HG03045 (cell line): ENCODE results near the gene GALNT17.
"Not testable (repeated sequence)": the region's sequence is repeated elsewhere in the genome, so short reads cannot be mapped to it uniquely, and the experiment has no call there.

Experiments
- ATAC-seq: cut with Tn5 transposase; IDR thresholded peaks from one replicate; pipeline ENCODE4 v1.9.1; 2021; ENCODE audit warnings: mild to moderate bottlenecking, moderate library complexity; ENCODE audit not compliant: unreplicated experiment

Gene GALNT17

DNA sequence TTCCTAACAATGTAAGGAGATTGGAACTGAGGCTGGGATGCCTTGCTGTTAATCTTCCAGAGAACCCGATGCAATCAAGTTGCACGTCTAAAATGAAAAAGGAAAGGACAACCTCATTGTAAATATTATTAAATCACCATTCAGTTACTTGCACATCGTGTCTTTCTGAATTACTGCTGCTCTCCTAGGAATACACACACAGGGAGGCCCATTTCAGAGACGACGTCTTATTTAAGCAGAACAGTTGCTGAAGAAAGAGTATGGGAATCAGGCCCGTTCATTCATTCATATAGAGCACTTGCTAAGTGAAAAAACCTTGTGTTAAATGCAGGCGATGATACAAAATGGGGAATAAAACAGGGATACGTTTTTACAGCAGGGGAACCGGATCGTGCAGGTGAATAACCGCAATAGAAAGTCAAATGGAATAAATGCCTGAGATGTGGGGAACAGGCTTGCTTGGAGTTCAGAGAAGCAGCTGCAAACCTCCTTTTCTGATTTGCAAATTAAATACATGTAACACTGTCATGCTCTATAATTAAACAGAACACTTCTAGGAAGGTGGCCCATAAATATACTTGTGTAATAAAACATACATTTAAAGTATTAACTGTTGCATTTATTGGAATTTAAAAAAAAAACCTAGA lies 409.9 kb downstream of the GALNT17 start:
- no peak for ATAC-seq

GRCh38 chr7:71543396-71543795 lies 411.5 kb downstream of the GALNT17 start:
- no peak for ATAC-seq

DNA sequence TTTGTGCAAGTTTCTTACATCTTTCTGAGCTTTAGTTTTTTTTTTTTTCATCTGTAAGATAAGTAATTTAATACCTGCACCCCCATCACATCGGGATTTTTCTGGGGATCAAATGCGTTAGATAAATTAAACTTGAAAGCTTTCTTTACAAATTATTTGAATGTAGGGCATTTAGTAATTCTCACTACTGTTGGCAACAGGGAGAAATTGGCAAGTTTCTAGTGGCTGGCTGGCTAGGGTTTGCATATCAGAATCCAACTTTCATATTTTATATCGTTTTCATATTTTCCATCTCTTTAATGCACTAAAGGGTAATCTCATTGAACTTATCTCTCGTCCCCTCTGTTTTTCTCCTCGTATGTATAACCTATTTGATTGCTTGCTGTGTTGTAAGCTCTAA lies 412.9 kb downstream of the GALNT17 start:
- no peak for ATAC-seq

DNA sequence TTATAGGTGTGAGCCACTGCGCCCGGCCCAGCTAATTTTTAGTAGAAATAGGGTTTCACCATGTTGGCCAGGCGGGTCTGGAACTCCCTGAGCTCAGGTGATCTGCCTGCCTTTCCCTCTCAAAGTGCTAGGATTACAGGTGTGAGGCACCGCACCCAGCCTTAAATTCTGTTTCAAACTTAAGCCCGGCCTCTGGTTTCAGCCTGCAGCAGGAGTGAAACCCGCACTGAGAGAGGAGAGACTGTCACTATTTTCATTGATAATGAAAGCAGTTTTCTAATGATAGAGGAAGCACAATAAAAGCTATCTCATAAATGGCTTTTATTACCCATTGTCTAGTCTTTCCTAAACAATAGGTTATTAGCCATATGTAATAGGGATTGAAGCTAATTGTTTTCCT lies 415.5 kb downstream of the GALNT17 start:
- ATAC-seq: no peak

DNA sequence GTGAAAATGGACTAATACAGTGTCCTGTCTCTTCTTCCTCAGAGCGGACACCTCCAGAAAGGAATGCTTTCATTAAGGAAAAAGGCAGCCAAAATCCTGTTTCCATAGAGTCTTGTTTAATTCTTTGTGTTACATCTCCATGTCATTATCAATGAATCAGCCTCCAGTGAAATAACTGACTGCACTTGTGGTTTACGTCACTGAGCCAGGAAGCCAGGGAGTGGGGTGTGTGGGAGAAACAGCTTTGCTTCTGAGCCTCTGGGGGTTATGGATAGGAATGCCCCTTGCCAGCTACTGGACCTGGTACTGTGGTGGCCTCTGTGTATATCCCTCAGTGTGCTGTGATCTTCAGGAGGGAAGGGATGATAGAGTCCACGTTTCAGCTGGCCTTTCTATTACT lies 416.8 kb downstream of the GALNT17 start:
- no peak for ATAC-seq

DNA sequence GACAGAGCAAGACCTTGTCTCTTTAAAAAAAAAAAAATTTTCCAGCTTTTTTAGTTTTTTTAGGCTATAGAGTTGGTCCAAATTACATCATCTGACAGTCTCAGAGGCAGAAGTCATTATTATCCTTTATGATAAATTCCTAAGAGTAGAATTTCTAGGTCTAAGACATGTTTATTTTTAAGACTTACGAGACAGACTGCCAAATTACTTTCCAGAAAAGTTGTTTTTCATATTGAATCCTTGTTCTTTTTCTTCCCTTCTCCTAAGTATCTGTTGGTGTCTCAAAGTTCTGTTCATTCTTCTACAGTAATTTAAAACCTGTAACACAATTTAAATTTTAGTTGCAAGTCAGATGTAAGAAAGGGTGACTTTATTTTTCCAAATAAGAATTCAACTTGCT lies 421.4 kb downstream of the GALNT17 start:
- ATAC-seq: no peak

DNA sequence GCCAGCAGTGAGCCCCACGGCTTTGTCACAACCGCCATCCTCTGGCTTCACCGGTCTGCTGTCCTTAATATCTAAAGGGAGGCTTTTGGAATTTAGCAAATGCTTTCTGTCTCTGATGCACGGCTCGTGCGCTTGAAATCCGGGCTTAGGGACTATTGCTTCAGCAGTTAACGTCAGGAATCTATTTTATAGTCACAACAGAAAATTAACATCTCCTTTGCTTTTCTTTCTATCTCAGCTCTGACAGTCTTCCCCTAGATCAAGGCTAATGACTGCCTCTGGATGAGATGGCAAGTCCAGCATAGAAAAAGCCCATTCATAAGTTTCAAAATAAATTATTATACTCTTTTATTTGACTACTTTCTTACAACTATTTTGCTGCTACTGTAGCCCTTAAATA lies 423.8 kb downstream of the GALNT17 start:
- ATAC-seq: no peak

- ATAC-seq: no peak
Measured at GRCh38 chr7:71558806-71559613, 427.1 kb downstream of the GALNT17 start.

DNA sequence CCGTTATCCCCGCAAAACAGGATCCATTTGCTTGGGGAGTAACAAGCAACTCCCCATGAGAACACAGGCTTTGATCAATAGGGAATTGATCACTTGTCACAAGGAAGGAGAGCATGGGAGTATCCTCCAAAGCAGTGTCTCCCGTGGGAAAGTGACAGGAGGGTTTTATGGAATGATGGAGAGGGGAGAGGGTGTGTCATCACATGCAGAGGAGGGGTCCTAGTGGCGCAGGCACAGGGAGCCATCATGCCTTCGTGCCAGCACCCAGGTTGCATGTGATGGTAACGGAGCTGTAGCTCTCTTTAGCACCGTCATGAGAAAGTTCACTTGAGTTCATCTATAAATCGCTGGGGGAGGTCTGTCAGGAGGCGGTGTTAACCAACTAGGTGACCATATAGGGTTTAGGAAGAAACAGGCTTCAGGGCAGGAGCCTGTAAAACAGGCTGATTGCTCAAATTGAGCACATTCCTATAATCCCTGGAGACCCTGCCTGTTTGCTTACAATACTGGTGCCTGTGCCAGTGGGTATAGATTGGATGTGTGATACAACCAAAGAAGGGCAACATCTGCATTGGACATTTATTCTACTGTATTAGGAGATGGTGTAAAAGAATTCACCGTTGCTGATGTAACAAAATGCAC lies 428.5 kb downstream of the GALNT17 start:
- ATAC-seq: no peak

- no peak for ATAC-seq
Measured at GRCh38 chr7:71563276-71563675, 431.3 kb downstream of the GALNT17 start.

DNA sequence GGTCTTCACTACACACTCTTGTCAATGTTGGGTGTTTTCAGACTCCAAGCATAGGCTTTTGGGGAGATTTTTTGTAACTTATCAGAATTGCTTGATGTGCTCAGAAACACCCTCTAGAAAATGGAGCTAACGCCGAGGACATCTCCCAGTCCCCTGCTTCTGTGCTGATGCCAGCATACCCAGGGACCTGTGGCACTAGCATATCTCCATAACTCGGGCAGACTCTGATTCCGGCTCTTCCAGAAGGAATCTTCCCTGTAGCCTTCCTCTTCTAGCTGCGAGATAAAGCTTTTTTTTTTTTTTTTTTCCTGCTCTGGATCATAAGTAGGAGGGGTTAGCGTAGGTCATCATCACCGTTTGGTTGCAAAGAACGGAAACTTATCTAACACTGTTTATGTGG lies 434.4 kb downstream of the GALNT17 start:
- ATAC-seq: no peak

GRCh38 chr7:71566991-71567390 lies 435.0 kb downstream of the GALNT17 start:
- ATAC-seq: no peak

DNA sequence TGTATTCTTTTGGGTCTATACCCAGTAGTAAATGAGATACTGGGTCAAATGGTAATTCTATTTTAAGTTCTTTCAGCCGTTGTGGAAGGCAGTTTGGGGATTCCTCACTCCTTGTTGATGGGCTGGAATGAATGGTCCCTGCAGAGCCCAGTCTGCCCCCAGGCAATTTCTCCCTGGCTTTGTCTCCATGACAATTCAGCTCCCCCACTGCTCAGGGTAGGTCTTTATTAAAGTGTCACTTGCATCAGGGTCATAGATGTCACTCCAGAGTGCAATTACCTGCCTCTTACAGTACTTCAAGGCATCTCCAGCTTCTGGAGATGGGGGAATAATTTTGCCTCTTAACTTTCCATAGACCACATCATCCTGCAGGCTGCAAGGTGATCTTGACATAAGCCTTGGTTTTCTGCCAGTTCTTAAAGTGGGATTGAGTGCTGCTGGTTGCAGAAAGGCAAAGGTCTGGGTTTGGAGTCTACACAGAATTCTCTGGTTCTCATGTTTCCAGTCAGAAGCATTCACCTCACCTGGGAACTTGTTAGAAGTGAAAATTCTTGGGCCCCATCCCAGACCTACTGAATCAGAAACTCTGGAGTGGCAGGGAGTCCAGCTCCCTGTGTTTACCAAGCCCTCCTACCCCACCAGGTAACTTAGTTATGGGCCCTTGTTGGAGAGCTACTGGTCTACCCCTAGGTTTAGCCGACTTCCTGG lies 442.4 kb downstream of the GALNT17 start:
- ATAC-seq: no peak

- ATAC-seq: no peak
Measured at GRCh38 chr7:71580027-71580426, 448.1 kb downstream of the GALNT17 start.

- no peak for ATAC-seq
Measured at GRCh38 chr7:71584256-71584655, 452.3 kb downstream of the GALNT17 start.

DNA sequence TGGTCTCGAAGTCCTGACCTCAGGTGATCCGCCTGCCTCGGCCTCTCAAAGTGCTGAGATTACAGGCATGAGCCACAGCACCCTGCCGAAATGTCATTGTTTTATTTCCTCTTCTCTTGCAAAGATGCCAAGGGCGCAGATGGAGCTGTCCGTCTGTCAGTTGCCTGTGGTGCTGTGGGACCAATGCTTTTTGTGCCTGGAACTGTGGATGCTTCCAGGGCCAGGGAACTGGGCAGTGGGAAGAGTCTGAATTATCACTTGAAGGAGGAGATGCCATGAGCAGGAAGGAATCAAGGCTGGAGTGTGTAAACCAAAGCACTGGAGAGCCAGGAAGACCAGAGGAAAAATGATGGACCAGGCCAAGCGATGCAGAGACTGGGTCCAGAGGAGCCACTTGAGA lies 459.9 kb downstream of the GALNT17 start:
- ATAC-seq: no peak

DNA sequence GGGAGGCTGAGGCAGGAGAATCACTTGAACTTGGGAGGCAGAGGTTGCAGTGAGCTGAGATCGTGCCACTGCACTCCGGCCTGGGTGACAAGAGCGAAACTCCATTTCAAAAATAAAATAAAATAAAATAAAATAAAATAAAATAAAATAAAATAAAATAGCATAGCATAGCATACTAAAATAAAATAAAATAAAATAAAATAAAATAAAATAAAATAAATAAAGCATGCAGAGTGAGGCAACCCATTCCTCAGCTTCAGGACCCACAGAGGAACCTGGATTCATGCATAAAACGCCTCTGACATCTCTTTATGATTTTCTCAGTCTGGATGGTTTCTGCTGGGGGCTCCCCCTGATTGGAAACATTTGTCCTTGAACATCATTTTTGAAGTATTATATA lies 460.4 kb downstream of the GALNT17 start:
- not testable (repeated sequence) for ATAC-seq

DNA sequence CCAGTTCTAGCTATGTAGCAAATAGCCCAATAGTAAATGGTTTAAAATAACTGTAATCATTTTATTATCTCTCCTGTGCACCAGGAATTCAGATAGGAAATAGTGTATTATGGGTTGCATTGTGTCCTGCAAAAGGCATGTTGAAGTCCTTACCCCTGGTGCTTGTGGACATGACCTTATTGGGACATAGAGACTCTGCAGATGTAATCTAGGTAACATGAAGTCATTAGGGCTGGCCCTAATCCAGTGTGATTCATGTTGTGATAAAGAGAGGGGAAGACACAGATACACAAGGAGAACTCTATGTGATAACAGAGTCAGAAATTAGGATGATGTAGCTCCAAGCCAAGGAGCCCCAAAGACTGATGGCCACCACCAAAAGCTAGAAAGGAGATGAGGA lies 462.8 kb downstream of the GALNT17 start:
- no peak for ATAC-seq

- no peak for ATAC-seq
Measured at GRCh38 chr7:71595176-71595575, 463.2 kb downstream of the GALNT17 start.

- no peak for ATAC-seq
Measured at GRCh38 chr7:71598553-71598952, 466.6 kb downstream of the GALNT17 start.

DNA sequence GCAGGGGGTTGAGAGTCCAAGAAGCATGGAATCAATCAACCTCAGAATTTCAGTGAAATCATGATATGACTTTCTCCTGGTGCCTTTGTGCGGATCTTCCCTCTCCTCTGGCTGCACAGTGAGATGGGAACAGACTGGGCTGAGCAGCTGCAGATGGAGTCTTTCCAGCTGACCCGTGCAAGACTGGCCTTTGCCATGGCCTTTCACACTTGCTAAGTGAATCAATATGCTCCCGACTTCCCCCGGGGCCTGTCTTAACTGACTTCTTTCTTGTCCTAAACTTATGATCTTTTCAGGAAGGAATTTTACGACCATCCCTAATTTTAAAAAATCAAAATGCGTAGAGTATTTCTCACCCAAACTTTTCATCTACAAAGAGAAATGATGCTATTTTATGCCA lies 469.9 kb downstream of the GALNT17 start:
- ATAC-seq: no peak
